Measurements from ENCODE around the gene FHIT. TPM values are rescaled to one million over a fixed set of nuclear protein-coding genes. Genes with fewer than 3 reads are reported as not detected.

FHIT gene
- total RNA-seq, 4 donors from 2014 or later = 5.0 to 15.3 (median 8.3) TPM

- no peak for DNase-seq (ENCODE audit: low spot score in 2 of 2)
- WGBS, 2 donors = 75 to 87% methylated on average over 4 of the region's 4 CpGs
- intact Hi-C loops (cut with DNase I; ENCODE audit: low total_unique reads) = no loop called here
- no peak for TF ChIP-seq POLR2A (IDR thresholded peaks at IDR 0.05)
- TF ChIP-seq, protein P1, sequence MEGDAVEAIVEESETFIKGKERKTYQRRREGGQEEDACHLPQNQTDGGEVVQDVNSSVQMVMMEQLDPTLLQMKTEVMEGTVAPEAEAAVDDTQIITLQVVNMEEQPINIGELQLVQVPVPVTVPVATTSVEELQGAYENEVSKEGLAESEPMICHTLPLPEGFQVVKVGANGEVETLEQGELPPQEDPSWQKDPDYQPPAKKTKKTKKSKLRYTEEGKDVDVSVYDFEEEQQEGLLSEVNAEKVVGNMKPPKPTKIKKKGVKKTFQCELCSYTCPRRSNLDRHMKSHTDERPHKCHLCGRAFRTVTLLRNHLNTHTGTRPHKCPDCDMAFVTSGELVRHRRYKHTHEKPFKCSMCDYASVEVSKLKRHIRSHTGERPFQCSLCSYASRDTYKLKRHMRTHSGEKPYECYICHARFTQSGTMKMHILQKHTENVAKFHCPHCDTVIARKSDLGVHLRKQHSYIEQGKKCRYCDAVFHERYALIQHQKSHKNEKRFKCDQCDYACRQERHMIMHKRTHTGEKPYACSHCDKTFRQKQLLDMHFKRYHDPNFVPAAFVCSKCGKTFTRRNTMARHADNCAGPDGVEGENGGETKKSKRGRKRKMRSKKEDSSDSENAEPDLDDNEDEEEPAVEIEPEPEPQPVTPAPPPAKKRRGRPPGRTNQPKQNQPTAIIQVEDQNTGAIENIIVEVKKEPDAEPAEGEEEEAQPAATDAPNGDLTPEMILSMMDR (IDR thresholded peaks at IDR 0.05) = no peak
- H3K4me3 ChIP-seq (ENCODE audit: low read depth, poor library complexity, severe bottlenecking) = no peak overlapping the region
Measured at GRCh38 chr3:59730591-59730990, 1520.7 kb downstream of the FHIT start.

DNA sequence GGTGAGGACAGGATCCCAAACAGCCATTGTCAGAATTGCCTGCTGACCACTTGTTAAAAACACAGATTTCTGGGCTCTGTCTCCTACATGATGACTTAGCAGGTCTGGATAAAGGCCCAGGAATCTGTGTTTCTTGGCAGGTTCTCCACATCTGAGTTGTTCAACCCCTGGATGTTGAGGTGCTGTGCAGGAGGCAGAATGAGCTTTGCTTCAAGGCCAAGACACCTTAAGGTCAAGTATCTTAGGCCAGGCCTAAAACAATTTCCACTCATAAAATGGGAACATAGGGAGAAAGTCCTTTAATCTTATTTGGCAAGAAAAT, 1522.7 kb downstream of the FHIT start:
- no peak for DNase-seq (ENCODE audit: low spot score in 2 of 2)
- no peak overlapping the region for H3K4me3 ChIP-seq (ENCODE audit: low read depth, poor library complexity, severe bottlenecking)
- intact Hi-C loops (cut with DNase I; ENCODE audit: low total_unique reads) = no loop called here
- TF ChIP-seq POLR2A (IDR thresholded peaks at IDR 0.05) = no peak
- TF ChIP-seq, protein P1 (IDR thresholded peaks at IDR 0.05) = no peak

DNA sequence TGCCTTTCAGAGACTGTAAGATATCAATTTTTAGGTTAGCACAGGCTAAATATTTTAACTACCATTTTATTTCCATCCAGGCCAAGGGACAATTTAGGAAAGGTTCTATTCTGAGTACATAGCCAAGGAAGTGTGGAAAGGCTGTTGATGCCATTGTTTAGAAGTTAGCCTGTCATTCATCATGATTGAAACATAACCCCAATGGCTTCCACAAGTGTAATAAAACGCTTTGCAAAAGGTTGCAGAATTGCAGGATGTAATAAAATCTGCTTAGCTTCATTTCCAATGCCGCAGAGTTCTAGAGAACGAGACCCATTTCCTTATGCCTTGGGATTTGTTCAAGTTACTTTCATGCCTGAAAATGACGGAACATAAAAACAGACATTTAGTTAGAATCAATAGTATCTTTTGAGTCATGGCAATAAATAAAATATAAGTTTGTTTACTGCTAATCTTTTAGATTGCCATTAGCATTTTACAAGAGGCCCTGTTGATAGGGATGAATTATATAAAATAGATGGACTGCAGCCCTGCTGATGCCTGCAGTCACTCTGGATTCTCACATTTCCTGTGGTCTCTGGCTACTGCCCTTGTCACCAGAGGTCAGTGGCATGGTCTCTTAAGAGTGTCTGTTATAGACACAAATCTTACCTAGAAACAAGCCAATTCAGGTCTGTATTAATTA, 1523.2 kb downstream of the FHIT start:
- H3K4me3 ChIP-seq (ENCODE audit: low read depth, poor library complexity, severe bottlenecking) = no peak overlapping the region
- TF ChIP-seq POLR2A (IDR thresholded peaks at IDR 0.05) = no peak
- TF ChIP-seq, protein P1 (IDR thresholded peaks at IDR 0.05) = no peak
- DNase-seq (ENCODE audit: low spot score in 2 of 2) = no peak
- 73 to 76% methylated on average over 4 of the region's 4 CpGs for WGBS, 2 donors
- intact Hi-C loops (cut with DNase I; ENCODE audit: low total_unique reads) = no loop called here

- H3K4me3 ChIP-seq (ENCODE audit: low read depth, poor library complexity, severe bottlenecking) = no peak overlapping the region
- 84 to 97% methylated on average over 2 of the region's 2 CpGs for WGBS, 2 donors
- no peak for DNase-seq (ENCODE audit: low spot score in 2 of 2)
- intact Hi-C loops (cut with DNase I; ENCODE audit: low total_unique reads) = no loop called here
- TF ChIP-seq, protein P1 (IDR thresholded peaks at IDR 0.05) = no peak
- TF ChIP-seq POLR2A (IDR thresholded peaks at IDR 0.05) = no peak
Measured at GRCh38 chr3:59726279-59726678, 1525.0 kb downstream of the FHIT start.

- DNase-seq (ENCODE audit: low spot score in 2 of 2) = no peak
- intact Hi-C loops (cut with DNase I; ENCODE audit: low total_unique reads) = no loop called here
- TF ChIP-seq POLR2A (IDR thresholded peaks at IDR 0.05) = no peak
- TF ChIP-seq, protein P1 (IDR thresholded peaks at IDR 0.05) = no peak
- WGBS, 2 donors = 36 to 63% methylated on average over 1 of the region's 1 CpG
- H3K4me3 ChIP-seq (ENCODE audit: low read depth, poor library complexity, severe bottlenecking) = no peak overlapping the region
Measured at GRCh38 chr3:59717679-59718205, 1533.5 kb downstream of the FHIT start.

GRCh38 chr3:59714066-59714465, 1537.2 kb downstream of the FHIT start:
- no peak overlapping the region for H3K4me3 ChIP-seq (ENCODE audit: low read depth, poor library complexity, severe bottlenecking)
- TF ChIP-seq, protein P1 (IDR thresholded peaks at IDR 0.05) = no peak
- no peak for TF ChIP-seq POLR2A (IDR thresholded peaks at IDR 0.05)
- intact Hi-C loops (cut with DNase I; ENCODE audit: low total_unique reads) = no loop called here
- DNase-seq (ENCODE audit: low spot score in 2 of 2) = no peak
- 61 to 68% methylated on average over 1 of the region's 1 CpG for WGBS, 2 donors
